GM19023 (cell line): ENCODE measurements around the gene SCG5.

ENCODE experiments used
- ATAC-seq: cut with Tn5 transposase; IDR thresholded peaks from one replicate; pipeline ENCODE4 v1.9.1; 2021; ENCODE audit warnings: mild to moderate bottlenecking, moderate library complexity; ENCODE audit not compliant: unreplicated experiment

SCG5 gene

DNA sequence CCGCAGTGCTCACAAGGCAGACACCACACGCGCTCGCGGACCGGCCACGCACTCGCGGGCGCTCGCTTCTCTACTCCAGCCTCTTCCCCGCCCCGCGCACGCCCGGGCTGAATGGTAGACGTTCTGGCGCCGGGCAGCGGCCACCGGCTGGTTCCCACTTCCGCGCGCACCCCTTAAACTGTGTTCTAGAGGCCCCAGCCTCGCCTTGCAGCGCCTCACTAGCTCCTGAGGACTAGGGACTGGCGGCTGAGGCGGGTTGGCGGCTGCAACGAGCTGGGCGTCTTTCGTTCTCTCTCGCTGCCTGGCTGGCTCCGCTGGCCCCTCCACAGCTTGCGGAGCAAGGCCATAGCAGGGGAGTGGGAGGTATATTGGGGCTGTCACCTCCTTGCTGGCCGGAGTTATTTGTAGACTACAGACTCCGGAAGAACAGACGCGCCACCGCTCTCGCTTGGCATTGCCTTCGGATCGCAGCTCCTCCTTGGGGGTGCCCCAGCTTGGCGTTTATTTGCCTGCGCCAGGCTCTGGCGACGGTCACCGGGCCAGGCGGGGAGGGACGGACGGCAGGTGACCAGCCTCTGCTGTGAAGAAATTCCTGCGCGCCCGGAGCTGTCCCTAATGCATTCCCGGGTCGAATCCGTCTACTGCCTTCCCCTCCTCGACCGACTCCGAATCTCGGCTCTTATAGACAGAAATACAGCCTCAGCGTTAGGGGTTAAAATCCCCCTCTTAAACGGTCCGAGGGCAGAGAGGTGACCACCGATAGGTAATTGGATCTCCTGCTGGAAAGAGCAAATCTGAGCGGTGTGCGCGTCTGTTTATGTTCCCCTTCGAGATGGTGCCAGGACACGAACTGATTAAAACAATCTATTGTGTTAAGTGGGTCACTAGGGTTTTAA, 77.6 kb downstream of the SCG5 start:
- no peak for ATAC-seq

DNA sequence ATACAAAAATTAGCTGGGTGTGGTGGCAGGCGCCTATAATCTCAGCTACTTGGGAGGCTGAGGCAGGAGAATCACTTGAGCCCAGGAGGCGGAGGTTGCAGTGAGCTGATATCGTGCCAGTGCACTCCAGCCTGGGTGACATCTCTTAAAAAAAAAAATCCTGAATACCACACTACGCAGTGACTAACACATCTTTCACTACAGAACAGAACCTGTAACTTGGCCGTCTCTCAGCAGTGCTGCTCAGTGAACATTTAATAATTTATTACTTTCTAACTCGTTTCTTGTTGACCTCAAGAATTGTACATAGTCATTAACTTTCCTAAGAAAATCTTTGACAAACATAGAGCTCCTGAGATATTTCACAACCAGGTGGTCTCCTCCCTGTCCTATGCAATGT, 80.1 kb downstream of the SCG5 start:
- ATAC-seq: no peak

DNA sequence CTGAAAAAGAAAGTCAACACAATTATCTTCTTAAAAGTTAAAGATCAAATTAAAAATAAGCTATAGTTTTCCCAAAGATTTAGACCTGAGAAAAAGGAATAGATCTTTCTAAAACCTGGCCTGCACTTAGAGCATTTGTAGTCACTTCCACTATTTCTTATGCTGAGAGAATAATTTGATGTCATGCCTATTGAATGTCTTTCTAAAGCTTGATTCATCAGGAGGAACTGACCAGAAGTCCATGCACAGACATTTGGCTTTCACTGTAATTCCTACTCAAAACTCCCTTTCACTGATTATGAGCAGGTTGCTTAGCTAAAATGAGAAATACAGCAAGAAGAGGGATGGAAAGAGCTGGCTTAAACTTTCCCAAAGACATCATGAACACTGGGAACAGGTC, 80.6 kb downstream of the SCG5 start:
- ATAC-seq: no peak

DNA sequence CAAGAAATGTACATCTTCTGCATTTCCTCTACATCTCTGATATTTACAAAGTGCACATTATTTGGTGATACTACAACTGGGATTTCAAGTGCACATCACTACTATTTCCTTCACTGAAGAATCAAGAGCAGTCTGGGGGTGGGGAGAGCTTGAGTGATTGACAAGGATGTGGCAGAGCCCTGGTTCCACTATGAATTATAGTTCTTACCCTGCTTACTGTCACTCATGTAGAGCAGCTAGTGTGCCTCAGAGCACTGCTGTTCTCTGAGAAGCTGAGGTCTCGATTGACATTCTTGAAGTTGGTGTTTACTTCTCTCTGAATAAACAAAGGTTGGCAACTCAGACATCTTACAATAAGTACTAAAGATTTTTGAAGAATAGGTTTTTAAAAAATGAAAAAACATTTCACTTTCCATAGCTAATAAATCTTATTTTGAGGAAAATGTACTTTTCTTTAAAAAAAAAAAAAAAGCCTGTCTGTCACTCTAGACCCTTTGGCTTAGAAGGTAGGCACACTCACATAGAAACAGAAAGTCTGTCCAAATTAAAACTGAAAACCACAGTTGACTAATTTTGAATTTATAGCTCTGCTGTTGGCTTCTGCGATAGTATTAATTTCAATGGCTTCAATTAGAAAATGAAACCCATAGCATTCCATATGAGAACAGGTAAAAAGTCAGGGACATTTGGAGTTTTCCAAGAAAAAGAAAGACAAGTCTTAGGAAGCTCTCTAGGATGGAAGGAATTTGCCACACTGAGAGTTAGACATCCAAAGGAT, 81.8 kb downstream of the SCG5 start:
- peak; percentile 88 for ATAC-seq

DNA sequence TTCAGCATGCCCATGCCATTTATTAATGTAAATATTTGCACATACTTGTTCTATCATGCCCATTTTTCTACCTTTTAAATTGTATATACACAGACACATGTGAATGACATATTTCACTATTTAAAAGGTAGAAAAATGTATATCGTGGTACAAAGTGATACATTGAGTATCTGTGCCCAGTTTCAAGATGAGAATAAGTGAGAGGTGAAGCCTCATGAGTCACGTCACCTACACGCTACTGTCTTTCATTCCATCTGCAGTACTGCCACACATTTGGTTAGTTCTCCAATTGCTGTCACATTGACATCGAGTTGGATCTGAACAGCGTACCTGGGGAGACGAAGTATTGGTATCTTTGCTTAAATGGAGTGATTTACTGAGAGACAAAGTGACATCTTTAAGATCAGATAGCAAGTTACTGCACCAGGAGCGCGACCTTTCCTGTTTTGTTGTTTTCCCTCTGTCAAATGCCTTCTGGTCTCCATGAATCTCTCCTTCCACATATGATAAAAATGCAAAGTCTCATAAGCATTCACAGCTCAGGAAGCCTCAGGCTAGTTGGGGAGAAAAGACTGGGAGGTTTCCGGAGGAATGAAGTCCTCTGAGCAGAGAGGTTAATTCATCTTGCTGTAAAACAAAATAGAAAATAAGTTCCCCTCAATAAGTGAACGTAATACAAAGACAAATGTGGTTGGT, 88.3 kb downstream of the SCG5 start:
- ATAC-seq: no peak

DNA sequence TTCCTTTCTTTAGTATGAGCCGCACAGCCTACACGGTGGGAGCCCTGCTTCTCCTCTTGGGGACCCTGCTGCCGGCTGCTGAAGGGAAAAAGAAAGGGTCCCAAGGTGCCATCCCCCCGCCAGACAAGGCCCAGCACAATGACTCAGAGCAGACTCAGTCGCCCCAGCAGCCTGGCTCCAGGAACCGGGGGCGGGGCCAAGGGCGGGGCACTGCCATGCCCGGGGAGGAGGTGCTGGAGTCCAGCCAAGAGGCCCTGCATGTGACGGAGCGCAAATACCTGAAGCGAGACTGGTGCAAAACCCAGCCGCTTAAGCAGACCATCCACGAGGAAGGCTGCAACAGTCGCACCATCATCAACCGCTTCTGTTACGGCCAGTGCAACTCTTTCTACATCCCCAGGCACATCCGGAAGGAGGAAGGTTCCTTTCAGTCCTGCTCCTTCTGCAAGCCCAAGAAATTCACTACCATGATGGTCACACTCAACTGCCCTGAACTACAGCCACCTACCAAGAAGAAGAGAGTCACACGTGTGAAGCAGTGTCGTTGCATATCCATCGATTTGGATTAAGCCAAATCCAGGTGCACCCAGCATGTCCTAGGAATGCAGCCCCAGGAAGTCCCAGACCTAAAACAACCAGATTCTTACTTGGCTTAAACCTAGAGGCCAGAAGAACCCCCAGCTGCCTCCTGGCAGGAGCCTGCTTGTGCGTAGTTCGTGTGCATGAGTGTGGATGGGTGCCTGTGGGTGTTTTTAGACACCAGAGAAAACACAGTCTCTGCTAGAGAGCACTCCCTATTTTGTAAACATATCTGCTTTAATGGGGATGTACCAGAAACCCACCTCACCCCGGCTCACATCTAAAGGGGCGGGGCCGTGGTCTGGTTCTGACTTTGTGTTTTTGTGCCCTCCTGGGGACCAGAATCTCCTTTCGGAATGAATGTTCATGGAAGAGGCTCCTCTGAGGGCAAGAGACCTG, 89.5 kb downstream of the SCG5 start:
- ATAC-seq: no peak

DNA sequence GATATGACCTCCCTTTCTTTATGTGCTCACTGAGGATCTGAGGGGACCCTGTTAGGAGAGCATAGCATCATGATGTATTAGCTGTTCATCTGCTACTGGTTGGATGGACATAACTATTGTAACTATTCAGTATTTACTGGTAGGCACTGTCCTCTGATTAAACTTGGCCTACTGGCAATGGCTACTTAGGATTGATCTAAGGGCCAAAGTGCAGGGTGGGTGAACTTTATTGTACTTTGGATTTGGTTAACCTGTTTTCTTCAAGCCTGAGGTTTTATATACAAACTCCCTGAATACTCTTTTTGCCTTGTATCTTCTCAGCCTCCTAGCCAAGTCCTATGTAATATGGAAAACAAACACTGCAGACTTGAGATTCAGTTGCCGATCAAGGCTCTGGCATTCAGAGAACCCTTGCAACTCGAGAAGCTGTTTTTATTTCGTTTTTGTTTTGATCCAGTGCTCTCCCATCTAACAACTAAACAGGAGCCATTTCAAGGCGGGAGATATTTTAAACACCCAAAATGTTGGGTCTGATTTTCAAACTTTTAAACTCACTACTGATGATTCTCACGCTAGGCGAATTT, 91.2 kb downstream of the SCG5 start:
- ATAC-seq: no peak

DNA sequence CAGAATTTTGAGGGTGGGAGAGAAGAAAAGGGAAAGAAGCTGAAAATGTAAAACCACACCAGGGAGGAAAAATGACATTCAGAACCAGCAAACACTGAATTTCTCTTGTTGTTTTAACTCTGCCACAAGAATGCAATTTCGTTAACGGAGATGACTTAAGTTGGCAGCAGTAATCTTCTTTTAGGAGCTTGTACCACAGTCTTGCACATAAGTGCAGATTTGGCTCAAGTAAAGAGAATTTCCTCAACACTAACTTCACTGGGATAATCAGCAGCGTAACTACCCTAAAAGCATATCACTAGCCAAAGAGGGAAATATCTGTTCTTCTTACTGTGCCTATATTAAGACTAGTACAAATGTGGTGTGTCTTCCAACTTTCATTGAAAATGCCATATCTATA, 91.8 kb downstream of the SCG5 start:
- no peak for ATAC-seq

DNA sequence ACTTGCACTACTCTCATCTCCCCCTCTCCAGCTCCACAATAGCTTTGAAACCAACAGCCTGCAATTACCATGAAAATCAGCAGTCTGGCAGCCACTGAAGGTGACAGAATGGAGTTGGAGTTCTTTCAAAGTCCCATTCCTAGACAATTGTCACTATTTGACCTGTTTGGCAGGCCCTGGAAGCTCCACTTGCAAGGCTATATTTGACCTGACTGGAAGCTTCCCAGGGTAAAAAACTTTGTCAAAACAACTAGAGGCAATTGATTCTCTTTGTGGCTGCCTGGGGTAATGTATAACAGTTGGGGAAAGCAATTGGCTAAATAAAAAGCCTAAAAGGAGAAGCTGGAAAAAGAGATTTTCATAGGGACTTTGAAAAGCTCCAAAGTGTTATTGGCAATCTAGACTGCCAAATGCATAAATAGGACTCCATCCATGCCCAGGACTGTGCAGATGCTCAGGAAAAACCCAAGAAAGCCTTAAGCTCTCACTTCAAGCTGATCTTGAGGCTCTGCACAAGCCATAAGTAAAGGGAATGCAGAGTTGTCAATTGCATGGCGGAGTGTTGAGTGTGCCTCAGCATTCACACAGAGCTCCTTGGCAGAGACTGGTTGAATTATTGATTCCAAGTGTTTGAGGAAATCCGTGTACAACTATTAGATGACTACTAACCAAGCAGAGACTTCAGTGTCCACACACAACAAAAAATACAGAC, 94.6 kb downstream of the SCG5 start:
- ATAC-seq: no peak

DNA sequence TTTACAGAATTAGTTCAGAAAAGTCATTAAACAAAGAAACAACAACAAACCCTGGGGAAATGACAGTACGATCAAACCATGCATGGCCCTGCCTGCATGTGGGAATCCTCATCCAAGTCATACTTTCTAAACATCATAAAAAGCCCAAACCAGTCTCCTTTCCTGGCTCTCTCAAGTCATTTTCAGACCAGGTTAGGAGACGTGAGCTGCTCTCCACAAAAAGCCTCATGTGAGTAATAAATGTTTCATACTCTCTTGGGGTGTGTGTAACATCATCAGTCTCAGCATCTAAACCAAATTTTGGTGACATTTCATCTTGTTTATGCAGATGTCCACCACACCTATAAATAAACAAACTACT, 95.2 kb downstream of the SCG5 start:
- no peak for ATAC-seq

DNA sequence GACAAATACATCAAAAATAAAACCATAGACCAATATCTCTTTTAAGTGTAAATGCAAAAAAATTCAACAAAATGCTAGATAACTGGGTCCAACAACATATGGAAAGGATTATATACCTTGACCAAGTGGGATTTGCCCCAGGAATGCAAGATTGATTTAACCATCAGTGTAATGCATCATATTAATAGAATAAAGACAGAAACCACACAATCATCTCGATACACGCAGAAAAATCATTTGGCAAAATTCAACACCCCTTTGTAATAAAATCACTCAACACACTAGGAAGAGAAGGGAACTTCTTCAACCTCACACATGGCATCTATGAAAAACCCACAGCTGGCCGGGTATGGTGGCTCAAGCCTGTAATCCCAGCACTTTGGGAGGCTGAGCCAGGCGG, 95.8 kb downstream of the SCG5 start:
- no peak for ATAC-seq

DNA sequence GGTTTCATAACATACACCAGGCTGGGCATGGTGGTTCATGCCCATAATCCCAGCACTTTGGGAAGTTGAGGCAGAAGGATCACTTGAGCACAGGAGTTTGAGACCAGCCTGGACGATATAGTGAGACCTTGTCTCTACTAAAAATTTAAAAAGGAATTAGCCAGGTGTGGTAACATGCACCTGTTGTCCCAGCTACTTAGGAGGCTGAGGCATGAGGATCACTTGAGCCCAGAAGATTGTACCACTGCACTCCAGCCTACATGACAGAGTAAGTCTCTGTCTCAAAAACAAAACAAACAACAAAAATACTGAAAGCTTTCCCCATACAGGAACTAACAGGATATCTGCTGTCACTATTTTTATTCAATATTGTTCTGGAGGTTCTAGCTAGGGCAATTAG, 97.2 kb downstream of the SCG5 start:
- no peak for ATAC-seq

DNA sequence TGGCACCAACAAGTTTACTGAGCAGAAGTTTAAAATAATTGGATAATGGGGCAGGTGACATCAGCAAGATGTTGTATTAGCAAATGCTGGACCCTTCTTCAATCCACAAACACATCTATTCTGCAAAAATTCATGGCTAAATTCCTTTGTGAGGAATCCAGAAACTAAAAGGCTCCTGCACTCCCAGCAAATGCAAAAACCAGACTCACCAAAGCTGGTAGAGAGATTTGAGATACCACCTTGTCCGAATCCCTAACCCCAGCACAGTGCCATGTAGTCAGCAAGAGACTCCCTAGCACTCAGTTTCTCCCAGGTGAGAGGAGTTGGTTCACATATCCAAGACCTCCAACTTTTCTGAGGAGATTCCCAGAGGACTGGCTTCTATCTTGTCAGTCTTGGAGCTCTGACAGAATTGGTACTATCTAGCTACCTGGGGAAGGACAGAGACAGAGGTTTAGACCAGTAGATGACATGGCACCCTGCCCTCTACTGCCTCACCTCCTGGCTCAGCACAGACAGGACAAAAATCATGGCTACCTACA, 98.1 kb downstream of the SCG5 start:
- ATAC-seq: no peak

DNA sequence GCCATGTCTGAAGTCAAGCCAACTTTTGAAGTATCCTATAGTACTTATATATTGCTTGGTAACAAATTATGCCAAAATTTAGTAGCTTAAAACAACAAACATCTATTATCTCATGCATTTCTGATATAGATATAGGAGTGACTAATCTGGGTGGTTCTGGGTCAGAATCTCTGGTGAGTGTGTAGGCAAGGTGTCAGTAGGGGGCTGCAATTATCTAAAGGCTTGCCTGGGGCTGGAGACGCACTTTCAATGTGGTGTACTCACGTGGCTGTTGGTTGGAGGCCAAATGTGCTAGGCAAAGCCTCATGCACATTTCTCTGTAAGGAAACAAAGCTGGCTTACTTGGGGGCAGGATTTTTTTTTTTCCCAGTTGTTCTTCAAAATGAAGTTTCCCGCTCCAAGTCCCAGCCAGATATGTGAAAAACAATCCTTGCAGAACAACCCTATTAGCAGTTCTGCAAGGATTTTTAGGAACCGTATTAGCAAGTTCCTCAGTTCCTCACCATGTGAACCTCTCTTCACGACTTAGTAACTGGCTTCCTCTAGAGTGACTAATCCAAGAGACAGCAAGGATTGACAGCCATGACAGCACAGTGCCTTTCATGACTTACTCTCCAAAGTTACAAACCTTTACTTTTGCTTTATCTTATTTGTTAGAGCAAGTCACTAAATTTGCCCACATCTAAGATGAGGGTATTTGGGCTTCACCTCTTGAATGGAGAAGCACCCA, 102.1 kb downstream of the SCG5 start:
- no peak for ATAC-seq

DNA sequence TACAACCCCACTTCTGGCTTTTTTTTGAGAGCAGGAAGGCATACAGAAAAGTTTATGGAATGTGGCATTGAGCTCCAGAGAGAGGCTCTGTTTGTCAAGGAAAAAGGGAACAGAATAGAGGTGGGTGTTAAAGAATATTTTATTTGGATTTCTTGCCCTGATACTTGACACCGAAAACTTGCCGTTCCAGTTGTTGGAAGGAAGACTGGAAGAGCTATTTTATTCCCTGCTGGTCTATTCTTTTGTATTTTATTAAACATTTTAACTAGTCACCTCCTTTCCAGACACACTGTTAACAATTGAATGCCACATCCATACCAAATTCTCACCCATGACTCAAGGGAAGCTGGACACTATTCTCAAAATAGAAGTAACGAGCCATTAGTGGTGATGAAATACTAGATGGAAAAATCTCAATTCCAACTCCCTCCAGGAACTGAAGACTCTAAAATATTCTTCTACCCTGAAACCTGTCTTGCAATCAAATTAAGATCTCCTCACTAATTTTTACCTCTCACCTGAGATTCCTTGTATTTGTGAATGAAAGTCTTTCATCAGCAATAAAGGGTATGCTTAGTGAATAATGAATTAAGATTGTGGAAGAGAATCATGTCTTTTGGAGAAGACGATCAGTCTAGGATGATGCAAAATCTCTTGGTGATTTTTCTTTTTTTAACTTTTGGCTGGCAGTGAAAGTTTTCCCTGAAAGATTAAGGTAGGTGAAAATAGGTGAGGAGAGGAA, 104.8 kb downstream of the SCG5 start:
- no peak for ATAC-seq
